Ishikawa (cell line): ENCODE measurements around the gene RTN4RL2.

Experiments used
- CEBPB ChIP-seq: IDR thresholded peaks from 2 replicates; pipeline ENCODE4 v1.6.1; 2012
- CREB1 ChIP-seq: IDR thresholded peaks from 2 replicates; pipeline ENCODE4 v1.6.1; 2012; ENCODE audit warnings: low read depth
- EGR1 ChIP-seq: IDR thresholded peaks from 2 replicates; pipeline ENCODE4 v1.6.1; 2012
- EP300 ChIP-seq: IDR thresholded peaks from 2 replicates; pipeline ENCODE4 v1.6.1; 2012; ENCODE audit warnings: borderline replicate concordance
- FOXM1 ChIP-seq: IDR thresholded peaks from 2 replicates; pipeline ENCODE4 v1.6.1; 2012; ENCODE audit warnings: low read depth, borderline replicate concordance
- MAX ChIP-seq: IDR thresholded peaks from 2 replicates; pipeline ENCODE4 v1.6.1; 2012
- NFIC ChIP-seq: IDR thresholded peaks from 2 replicates; pipeline ENCODE4 v1.6.1; 2012
- RAD21 ChIP-seq: IDR thresholded peaks from 2 replicates; pipeline ENCODE4 v1.6.1; 2012; ENCODE audit warnings: low read depth
- REST ChIP-seq: IDR thresholded peaks from 2 replicates; pipeline ENCODE4 v1.6.1; 2012; ENCODE audit warnings: low read depth, mild to moderate bottlenecking
- TAF1 ChIP-seq: IDR thresholded peaks from 2 replicates; pipeline ENCODE4 v1.6.1; 2012; ENCODE audit warnings: low read depth, mild to moderate bottlenecking
- TCF12 ChIP-seq: IDR thresholded peaks from 2 replicates; pipeline ENCODE4 v1.6.1; 2012; ENCODE audit warnings: low read depth
- TEAD4 ChIP-seq: IDR thresholded peaks from 2 replicates; pipeline ENCODE4 v1.6.1; 2012
- USF1 ChIP-seq: IDR thresholded peaks from 2 replicates; pipeline ENCODE4 v1.6.1; 2012
- YY1 ChIP-seq: IDR thresholded peaks from 2 replicates; pipeline ENCODE4 v1.6.1; 2012; ENCODE audit warnings: low read depth
- ZBTB7A ChIP-seq: IDR thresholded peaks from 2 replicates; pipeline ENCODE4 v1.6.1; 2012; ENCODE audit warnings: low read depth

The RTN4RL2 gene

GRCh38 chr11:57500926-57501325 lies 40.6 kb downstream of the RTN4RL2 start:
- TF ChIP-seq ZBTB7A = no peak
- no peak for TF ChIP-seq USF1

- TF ChIP-seq USF1 = no peak
- no peak for TF ChIP-seq TEAD4
- no peak for TF ChIP-seq RAD21
- TF ChIP-seq CREB1 = no peak
- TF ChIP-seq MAX = no peak
- no peak for TF ChIP-seq FOXM1
- no peak for TF ChIP-seq EP300
- TF ChIP-seq EGR1 = no peak
- no peak for TF ChIP-seq REST
- no peak for TF ChIP-seq YY1
- no peak for TF ChIP-seq NFIC
- TF ChIP-seq TAF1 = no peak
- TF ChIP-seq TCF12 = no peak
- TF ChIP-seq ZBTB7A = no peak
- TF ChIP-seq CEBPB = no peak
Observed at GRCh38 chr11:57501953-57502352, 41.6 kb downstream of the RTN4RL2 start.

GRCh38 chr11:57502376-57502775 lies 42.0 kb downstream of the RTN4RL2 start:
- TF ChIP-seq TCF12 = no peak
- no peak for TF ChIP-seq TAF1
- TF ChIP-seq REST = no peak
- TF ChIP-seq ZBTB7A = no peak
- no peak for TF ChIP-seq MAX
- no peak for TF ChIP-seq NFIC
- no peak for TF ChIP-seq CEBPB
- TF ChIP-seq FOXM1 = no peak
- TF ChIP-seq CREB1 = no peak
- no peak for TF ChIP-seq YY1
- no peak for TF ChIP-seq EP300
- TF ChIP-seq TEAD4 = no peak
- TF ChIP-seq USF1 = no peak

- TF ChIP-seq ZBTB7A = no peak
- TF ChIP-seq MAX = no peak
- TF ChIP-seq CEBPB = no peak
- no peak for TF ChIP-seq EP300
- no peak for TF ChIP-seq RAD21
- no peak for TF ChIP-seq TEAD4
- TF ChIP-seq TAF1 = no peak
- no peak for TF ChIP-seq FOXM1
Observed at GRCh38 chr11:57502870-57503269, 42.5 kb downstream of the RTN4RL2 start.

GRCh38 chr11:57504511-57504910 lies 44.2 kb downstream of the RTN4RL2 start:
- TF ChIP-seq YY1 (no peak), MAX (no peak), TEAD4 (no peak), FOXM1 (no peak), EGR1 (no peak), NFIC (no peak), CREB1 (no peak), CEBPB (no peak), RAD21 (no peak), REST (no peak), TCF12 (no peak), EP300 (no peak), TAF1 (no peak), USF1 (no peak)
